H1 (cell line): ENCODE data around the gene MIER2. TPM values are rescaled to one million over a fixed set of nuclear protein-coding genes. Genes with fewer than 3 reads are reported as not detected.

Experiments used
- CTCF ChIA-PET: fragments of 300-600 bp; sonication (Branson Sonifier 250); formaldehyde crosslinking; loops from one replicate; lab custom pipeline; 2021; ENCODE audit not compliant: partially characterized antibody; lab: Charles Lee
- POLR2A ChIA-PET: fragments of 300-600 bp; sonication (Branson Sonifier 250); formaldehyde crosslinking; loops from one replicate; lab custom pipeline; 2021; ENCODE audit warnings: inconsistent platforms; ENCODE audit not compliant: partially characterized antibody; lab: Charles Lee
- DNase-seq, 2 experiments: peaks; one replicate each; pipeline versions ENCODE4 v3.0.0 to v3.0.0-alpha.2; 2010 to 2022; ENCODE audit warnings: low spot score in 2 of 2, low read depth in 1 of 2, mixed read lengths in 1 of 2
- FAIRE-seq: peaks from 2 replicates; lab custom pipeline; 2011; peaks lifted over from hg19 to GRCh38; lab: Jason Lieb, UNC
- H2AFZ ChIP-seq: 2 replicates; pipeline ENCODE4 v1.8.1; 2012; ENCODE audit warnings: low read length, inconsistent platforms
- H2AK5ac ChIP-seq: 2 replicates; pipeline ENCODE4 v1.6.1; 2013; ENCODE audit warnings: low read depth, low read length
- H2BK120ac ChIP-seq: replicated peaks from 2 replicates; pipeline ENCODE3; 2013; ENCODE audit warnings: low read depth, low read length, inconsistent platforms
- H2BK12ac ChIP-seq: 2 replicates; pipeline ENCODE4 v1.6.1; 2013; ENCODE audit warnings: low read depth, low read length
- H2BK15ac ChIP-seq: 2 replicates; pipeline ENCODE4 v1.6.1; 2013; ENCODE audit warnings: low read length
- H2BK20ac ChIP-seq: 2 replicates; pipeline ENCODE4 v1.6.1; 2013; ENCODE audit warnings: low read length
- H2BK5ac ChIP-seq: 2 replicates; pipeline ENCODE4 v1.6.1; 2013; ENCODE audit warnings: low read depth, low read length
- H3K14ac ChIP-seq: 2 replicates; pipeline ENCODE4 v1.6.1; 2013; ENCODE audit warnings: inconsistent platforms; ENCODE audit not compliant: insufficient read length
- H3K18ac ChIP-seq: 2 replicates; pipeline ENCODE4 v1.6.1; 2013; ENCODE audit warnings: low read length; ENCODE audit errors: extremely low read depth
- H3K23ac ChIP-seq: 2 replicates; pipeline ENCODE4 v1.6.1; 2013; ENCODE audit warnings: inconsistent platforms; ENCODE audit not compliant: insufficient read length
- H3K23me2 ChIP-seq: 2 replicates; pipeline ENCODE4 v1.6.1; 2013; ENCODE audit warnings: low read depth, low read length
- H3K27ac ChIP-seq: 2 replicates; pipeline ENCODE4 v1.6.1; 2011; ENCODE audit warnings: low read depth, low read length, inconsistent platforms
- H3K27me3 ChIP-seq, 4 experiments: replicated peaks in 1 of 4; 1 replicate in 1 of 4; 2 replicates in 3 of 4; pipeline versions ENCODE4 v1.6.1 to v1.8.1; 2011 to 2013; ENCODE audit warnings: low read length in 3 of 4, mild to moderate bottlenecking in 3 of 4, inconsistent platforms in 2 of 4, mixed read lengths in 2 of 4, moderate library complexity in 1 of 4; ENCODE audit not compliant: control insufficient read depth in 3 of 4, insufficient read depth in 3 of 4; ENCODE audit errors: extremely low read depth in 1 of 4
- H3K36me3 ChIP-seq, 4 experiments: 2 replicates each; pipeline versions ENCODE4 v1.6.1 to v1.8.1; 2011 to 2013; ENCODE audit warnings: mild to moderate bottlenecking in 4 of 4, low read length in 3 of 4, moderate library complexity in 2 of 4, control low read depth in 1 of 4, inconsistent platforms in 1 of 4; ENCODE audit not compliant: insufficient read depth in 4 of 4, control insufficient read depth in 2 of 4
- H3K4ac ChIP-seq: replicated peaks from 2 replicates; pipeline ENCODE3; 2013; ENCODE audit warnings: low read length, low read depth, mixed read lengths, inconsistent platforms; ENCODE audit not compliant: insufficient read length
- H3K4me1 ChIP-seq, 4 experiments: replicated peaks in 1 of 4; 1 replicate in 1 of 4; 2 replicates in 3 of 4; pipeline versions ENCODE4 v1.6.1 to v1.8.1; 2011 to 2013; ENCODE audit warnings: low read length in 3 of 4, inconsistent platforms in 2 of 4, mixed read lengths in 1 of 4; ENCODE audit not compliant: insufficient read depth in 4 of 4, control insufficient read depth in 3 of 4
- H3K4me2 ChIP-seq, 2 experiments: 2 replicates each; pipeline versions ENCODE4 v1.6.1 to v1.8.1; 2011 to 2013; ENCODE audit warnings: low read depth in 2 of 2, low read length in 2 of 2, control low read depth in 1 of 2, inconsistent platforms in 1 of 2, mild to moderate bottlenecking in 1 of 2; ENCODE audit not compliant: insufficient read depth in 1 of 2
- H3K4me3 ChIP-seq, 4 experiments: fragments of 200-600, 300-600 bp in 1 of 4; sonication (generic), shearing (Covaris generic), sonication (Bioruptor Twin) in 1 of 4; 2 replicates each; pipeline versions ENCODE4 v1.5.1 to v1.8.1; 2011 to 2016; ENCODE audit warnings: low read length in 4 of 4, low read depth in 3 of 4, control low read depth in 2 of 4, inconsistent platforms in 2 of 4, mild to moderate bottlenecking in 2 of 4, mixed read lengths in 1 of 4, moderate library complexity in 1 of 4; ENCODE audit not compliant: insufficient read depth in 2 of 4; ENCODE audit errors: extremely low read depth in 1 of 4
- H3K56ac ChIP-seq: replicated peaks from 2 replicates; pipeline ENCODE3; 2013; ENCODE audit warnings: low read depth, mild to moderate bottlenecking, mixed read lengths, low read length, inconsistent platforms; ENCODE audit not compliant: insufficient read length
- H3K79me1 ChIP-seq: 2 replicates; pipeline ENCODE4 v1.6.1; 2013; ENCODE audit warnings: low read depth, low read length, control low read depth
- H3K79me2 ChIP-seq, 2 experiments: 2 replicates each; pipeline versions ENCODE4 v1.6.1 to v1.8.1; 2012 to 2013; ENCODE audit warnings: low read length in 2 of 2, mild to moderate bottlenecking in 2 of 2, inconsistent platforms in 1 of 2; ENCODE audit not compliant: insufficient read depth in 2 of 2, control insufficient read depth in 1 of 2
- H3K9ac ChIP-seq, 4 experiments: replicated peaks in 1 of 4; 1 replicate in 1 of 4; 2 replicates in 3 of 4; pipeline versions ENCODE4 v1.6.1 to v1.8.1; 2011 to 2013; ENCODE audit warnings: low read depth in 3 of 4, low read length in 3 of 4, control low read depth in 2 of 4, mild to moderate bottlenecking in 2 of 4, moderate library complexity in 2 of 4, inconsistent platforms in 1 of 4; ENCODE audit errors: extremely low read depth in 1 of 4
- H3K9me3 ChIP-seq, 2 experiments: 2 replicates each; pipeline versions ENCODE4 v1.6.1 to v1.8.1; 2012 to 2013; ENCODE audit warnings: mild to moderate bottlenecking in 2 of 2, moderate library complexity in 2 of 2, control low read depth in 1 of 2, inconsistent platforms in 1 of 2, low read depth in 1 of 2, low read length in 1 of 2, mixed read lengths in 1 of 2; ENCODE audit not compliant: insufficient read depth in 2 of 2
- H4K20me1 ChIP-seq, 2 experiments: replicated peaks in 1 of 2; 2 replicates each; pipeline versions ENCODE3 to v1.8.1; 2011 to 2013; ENCODE audit warnings: inconsistent platforms in 2 of 2, low read length in 2 of 2, mild to moderate bottlenecking in 1 of 2; ENCODE audit not compliant: insufficient read depth in 2 of 2, control insufficient read depth in 1 of 2
- H4K5ac ChIP-seq: 2 replicates; pipeline ENCODE4 v1.6.1; 2013; ENCODE audit warnings: low read length, low read depth, mixed read lengths, inconsistent platforms; ENCODE audit not compliant: insufficient read length
- H4K8ac ChIP-seq: 2 replicates; pipeline ENCODE4 v1.8.0; 2013; ENCODE audit warnings: mild to moderate bottlenecking, moderate library complexity, low read length, inconsistent platforms; ENCODE audit not compliant: insufficient read depth; ENCODE audit errors: extremely low read depth
- H4K91ac ChIP-seq: replicated peaks from 2 replicates; pipeline ENCODE3; 2013; ENCODE audit warnings: low read length, mixed read lengths, inconsistent platforms; ENCODE audit not compliant: insufficient read length
- CBX8 ChIP-seq: fragments of 300-800, 300-1000 bp; sonication (generic); IDR thresholded peaks from 2 replicates; pipeline ENCODE4 v1.7.1; 2016; ENCODE audit warnings: low read depth, low read length, borderline replicate concordance
- CEBPB ChIP-seq: IDR thresholded peaks from 2 replicates; pipeline ENCODE4 v1.6.1; 2012; ENCODE audit warnings: low read depth, low read length
- CHD2 ChIP-seq: IDR thresholded peaks from 2 replicates; pipeline ENCODE4 v1.6.1; 2012; ENCODE audit warnings: low read length, improper control_type of control experiment
- EP300 ChIP-seq, 2 experiments: IDR thresholded peaks; 1 replicate in 1 of 2; 2 replicates in 1 of 2; pipeline ENCODE4 v1.6.1; 2011 to 2012; ENCODE audit warnings: low read depth in 2 of 2, low read length in 2 of 2, mild to moderate bottlenecking in 2 of 2, borderline replicate concordance in 1 of 2, inconsistent platforms in 1 of 2, moderate library complexity in 1 of 2
- GTF2F1 ChIP-seq: IDR thresholded peaks from 2 replicates; pipeline ENCODE4 v1.6.1; 2012; ENCODE audit warnings: low read depth, low read length, improper control_type of control experiment, borderline replicate concordance
- RNF2 ChIP-seq: fragments of 200-900, 300-1000 bp; sonication (generic); IDR thresholded peaks from 2 replicates; pipeline ENCODE4 v1.7.1; 2016; ENCODE audit warnings: borderline replicate concordance, low read depth, mild to moderate bottlenecking, antibody characterized with exemption, low read length; ENCODE audit not compliant: poor library complexity, severe bottlenecking; ENCODE audit errors: missing control alignments
- SIN3A ChIP-seq, 2 experiments: IDR thresholded peaks in 1 of 2; conservative IDR thresholded peaks in 1 of 2; 2 replicates each; pipeline ENCODE4 v1.6.1; 2011 to 2012; ENCODE audit warnings: low read length in 2 of 2, improper control_type of control experiment in 1 of 2, low read depth in 1 of 2, mild to moderate bottlenecking in 1 of 2
- TCF12 ChIP-seq: IDR thresholded peaks from 2 replicates; pipeline ENCODE4 v1.6.1; 2011; ENCODE audit warnings: low read depth, mild to moderate bottlenecking, low read length
- USF2 ChIP-seq: IDR thresholded peaks from 2 replicates; pipeline ENCODE4 v1.6.1; 2011; ENCODE audit warnings: low read length, improper control_type of control experiment
- WGBS, 2 experiments: shearing (Covaris generic) in 1 of 2; methylation state at CpG; one replicate each; pipeline versions ENCODE4 v1.1.6 to v1.1.7; 2013 to 2015; ENCODE audit warnings: low lambda C conversion rate in 2 of 2, mixed read lengths in 2 of 2, inconsistent platforms in 1 of 2, low coverage in 1 of 2, missing lambda C conversion rate in 1 of 2; ENCODE audit not compliant: insufficient replicate concordance in 2 of 2, insufficient coverage in 1 of 2, insufficient read length in 1 of 2; ENCODE audit errors: extremely low coverage in 1 of 2, missing lambda C conversion rate in 1 of 2; 5-methylcytosine and 5-hydroxymethylcytosine counted together
- polyA plus RNA-seq, 7 experiments: library from polyadenylated mRNA; depleted of rRNA in 3 of 7; stranded (reverse) in 5 of 7; unstranded in 2 of 7; fragments of >200 nt in 5 of 7; fragments of 200-250 nt in 2 of 7; gene quantifications; 1 replicate in 5 of 7; 2 replicates in 1 of 7; 4 replicates in 1 of 7; pipeline versions ENCODE4 v1.2.1 to v1.2.3, GENCODE V29; 2011 to 2013; ENCODE audit warnings: missing spikeins in 2 of 7, mixed read lengths in 2 of 7
- total RNA-seq: library from RNA; stranded (reverse); fragmentation: NEBNext Ultra II Directional; extraction: Animal tissue kit (Norgen Biotek cat#: 25700); gene quantifications from 2 replicates; pipeline ENCODE4 v1.2.1, GENCODE V29; 2021

Gene MIER2
- total and polyA plus RNA-seq, 2 of the 8 experiments (the other 6 are each of a cell fraction or from before 2014, with no cell fraction given): 30.3 to 48.3 TPM

GRCh38 chr19:325173-325936 lies 19.2 kb downstream of the MIER2 start:
- 95% methylated on average over 23 of the region's 24 CpGs; no CpG with 5 or more reads in 1 of the 2 experiments for WGBS, 2 experiments
- H3K4me3 ChIP-seq: no peak overlapping the region
- no peak overlapping the region for H3K27ac ChIP-seq
- H3K4ac ChIP-seq: no peak overlapping the region
- H4K8ac ChIP-seq: 0 out of 2 replicates have a peak overlapping the region, but pooled peaks have one; percentile 14
- H3K79me2 ChIP-seq: peaks cover 17 to 37% of the 10 kb centered on the region in 2 experiments
- POLR2A ChIA-PET: interaction anchor here (1.3 kb wide), 1 partner anchor 18 kb away, joined by 3 read pairs; no protein-coding TSS in a partner anchor
- no peak overlapping the region for H3K18ac ChIP-seq
- no peak overlapping the region for H3K9ac ChIP-seq
- no peaks in the 10 kb centered on the region for H3K27me3 ChIP-seq
- no peak overlapping the region for H4K91ac ChIP-seq
- peaks cover 35 to 89% (median 66%) of the 10 kb centered on the region in 4 experiments for H3K36me3 ChIP-seq
- H3K79me1 ChIP-seq: peaks cover 13% of the 10 kb centered on the region
- no peak overlapping the region for H2AFZ ChIP-seq
- no peak overlapping the region for H4K5ac ChIP-seq
- no peak overlapping the region for H3K4me2 ChIP-seq
- no peaks in the 10 kb centered on the region for H3K4me1 ChIP-seq
- peaks cover 2 to 22% of the 10 kb centered on the region in 2 experiments for H4K20me1 ChIP-seq
- H2BK20ac ChIP-seq: no peak overlapping the region
- H3K9me3 ChIP-seq: peaks cover 7 to 13% of the 10 kb centered on the region in 2 experiments; a peak in 3 of 4 replicates
- no peak overlapping the region for H2AK5ac ChIP-seq
- H2BK5ac ChIP-seq: no peak overlapping the region; the same call in 1 of the 2 replicates
- H2BK15ac ChIP-seq: no peak overlapping the region
- no peak overlapping the region for H3K14ac ChIP-seq
- FAIRE-seq (no peak), DNase-seq (no peak)
- CTCF ChIA-PET: no interaction called here
- H3K23me2 ChIP-seq: peaks cover 4% of the 10 kb centered on the region; the same call in 1 of the 2 replicates
- no peak overlapping the region for H2BK120ac ChIP-seq
- no peak overlapping the region for H2BK12ac ChIP-seq
- no peak overlapping the region for H3K23ac ChIP-seq
- H3K56ac ChIP-seq: no peak overlapping the region
- TF ChIP-seq USF2 (no peak), TCF12 (no peak), EP300 (IDR thresholded peaks at IDR 0.05; ENCODE audit: borderline replicate concordance in 1 of 2, low read depth in 2 of 2, low read length in 2 of 2) (no peak), CBX8 (no peak), GTF2F1 (no peak), RNF2 (no peak), CEBPB (no peak), CHD2 (no peak), SIN3A (conservative IDR thresholded peaks at IDR 0.05 in 1 of 2, IDR thresholded peaks at IDR 0.05 in 1 of 2; ENCODE audit: low read depth in 1 of 2, low read length in 2 of 2) (no peak)
